Panc1 (cell line): ENCODE results near the gene YWHAG. TPM values are rescaled to one million over a fixed set of nuclear protein-coding genes. Genes with fewer than 3 reads are reported as not detected.

Experiments used
- ATAC-seq: fragments of 200-7000 bp; cut with Tn5 transposase; 2 replicates; pipeline ENCODE4 v1.9.1; 2020; ENCODE audit warnings: mild to moderate bottlenecking, moderate library complexity
- BruUV-seq: library from RNA; stranded (reverse); fragments of 400-500 nt; replicated peaks from 2 replicates; lab custom pipeline; 2021; lab: Mats Ljungman, UMichigan
- CTCF ChIA-PET: fragments of 300-600 bp; sonication (Branson Sonifier 250); formaldehyde crosslinking; loops from one replicate; lab custom pipeline; 2022; ENCODE audit warnings: antibody characterized with exemption; lab: Charles Lee
- POLR2A ChIA-PET: fragments of 300-600 bp; sonication (Branson Sonifier 250); formaldehyde crosslinking; loops from one replicate; lab custom pipeline; 2022; ENCODE audit warnings: antibody characterized with exemption; lab: Charles Lee
- DNase-seq: peaks from one replicate; pipeline ENCODE4 v3.0.0-alpha.2; 2010; ENCODE audit warnings: low read depth, low spot score
- H3K27ac ChIP-seq: 2 replicates; pipeline ENCODE4 v1.5.1; 2011; ENCODE audit warnings: mild to moderate bottlenecking, low read length, inconsistent platforms
- H3K27me3 ChIP-seq: fragments of 200-500 bp; sonication (Bioruptor generic); 2 replicates; pipeline ENCODE4 v1.6.0; 2014; ENCODE audit warnings: low read length, inconsistent platforms; ENCODE audit not compliant: control insufficient read depth, insufficient read depth
- H3K36me3 ChIP-seq: fragments of 200-500 bp; sonication (Bioruptor generic); 2 replicates; pipeline ENCODE4 v1.5.1; 2014; ENCODE audit warnings: inconsistent platforms, mild to moderate bottlenecking, low read length, moderate library complexity; ENCODE audit not compliant: control insufficient read depth, insufficient read depth
- H3K4me1 ChIP-seq: 2 replicates; pipeline ENCODE4 v1.5.1; 2011; ENCODE audit warnings: inconsistent platforms, mild to moderate bottlenecking, low read length, moderate library complexity; ENCODE audit not compliant: control insufficient read depth, insufficient read depth
- H3K4me3 ChIP-seq, 2 experiments: 2 replicates each; pipeline ENCODE4 v1.5.1; 2011 to 2012; ENCODE audit warnings: low read depth in 2 of 2, low read length in 2 of 2, mild to moderate bottlenecking in 2 of 2, inconsistent platforms in 1 of 2, moderate library complexity in 1 of 2
- H3K9me3 ChIP-seq: fragments of 200-500 bp; sonication (Bioruptor generic); 2 replicates; pipeline ENCODE4 v1.5.1; 2014; ENCODE audit warnings: low read depth, mild to moderate bottlenecking, inconsistent platforms, low read length, moderate library complexity; ENCODE audit not compliant: control insufficient read depth, insufficient read depth
- CTCF ChIP-seq: fragments of 450-650 bp; IDR thresholded peaks from 2 replicates; pipeline ENCODE4 v1.5.1; 2017; ENCODE audit warnings: mild to moderate bottlenecking
- POLR2AphosphoS5 ChIP-seq: IDR thresholded peaks from 2 replicates; pipeline ENCODE4 v1.6.1; 2012; ENCODE audit warnings: mild to moderate bottlenecking, low read depth, low read length, moderate library complexity
- REST ChIP-seq, 2 experiments: IDR thresholded peaks; 2 replicates each; pipeline ENCODE4 v1.6.1; 2011 to 2012; ENCODE audit warnings: low read depth in 2 of 2, control low read depth in 1 of 2, low read length in 1 of 2, mild to moderate bottlenecking in 1 of 2, moderate library complexity in 1 of 2; ENCODE audit not compliant: insufficient read depth in 1 of 2
- SIN3A ChIP-seq: IDR thresholded peaks from 2 replicates; pipeline ENCODE4 v1.6.1; 2012; ENCODE audit warnings: low read depth, mild to moderate bottlenecking, low read length, moderate library complexity, borderline replicate concordance; ENCODE audit not compliant: insufficient read depth
- TCF7L2 ChIP-seq: IDR thresholded peaks from 2 replicates; pipeline ENCODE4 v1.6.1; 2011; ENCODE audit warnings: mild to moderate bottlenecking, low read depth, low read length, inconsistent platforms
- in situ Hi-C: cut with HindIII; loops from 2 replicates; pipeline ENCODE4 v1.10.0; 2016; ENCODE audit warnings: low sequenced_read_pairs, low pct_unique_long_range_greater_than_20kb
- intact Hi-C: fragments of 100-400 bp; cut with micrococcal nuclease; formaldehyde crosslinking; loops from one replicate; pipeline ENCODE4 v1.10.0; 2022; ENCODE audit not compliant: unreplicated experiment
- total RNA-seq: library from RNA; stranded (reverse); gene quantifications from one replicate; pipeline ENCODE4 v1.2.1, GENCODE V29; 2021; ENCODE audit not compliant: unreplicated experiment

The YWHAG gene
- total RNA-seq, 1 experiment from 2014 or later = 210 TPM

GRCh38 chr7:76333511-76334101 is 25.2 kb downstream of the YWHAG start:
- intact Hi-C loops = no loop called here
- peaks cover 28% of the 10 kb centered on the region for H3K4me1 ChIP-seq
- H3K36me3 ChIP-seq = peaks cover 22% of the 10 kb centered on the region
- H3K27ac ChIP-seq = no peak overlapping the region
- DNase-seq = no peak
- no peaks in the 10 kb centered on the region for H3K9me3 ChIP-seq
- ATAC-seq = no peak
- H3K27me3 ChIP-seq = no peaks in the 10 kb centered on the region
- in situ Hi-C loops = no loop called here
- ChIA-PET POLR2A (no interaction called here), CTCF (no interaction called here)
- no TSS peak for BruUV-seq
- TF ChIP-seq POLR2AphosphoS5 = no peak
- TF ChIP-seq CTCF = no peak
- no peak for TF ChIP-seq SIN3A
- TF ChIP-seq REST (IDR thresholded peaks at IDR 0.05; ENCODE audit: insufficient read depth in 1 of 2, low read depth in 2 of 2, low read length in 1 of 2) = no peak
- TF ChIP-seq TCF7L2 = no peak
- no peak overlapping the region for H3K4me3 ChIP-seq

- Histone ChIP-seq H3K4me1 (peaks cover 22% of the 10 kb centered on the region), H3K27me3 (no peaks in the 10 kb centered on the region), H3K36me3 (peaks cover 29% of the 10 kb centered on the region), H3K27ac (no peak overlapping the region), H3K4me3 (no peak overlapping the region), H3K9me3 (no peaks in the 10 kb centered on the region)
- DNase-seq (no peak), ATAC-seq (no peak)
- POLR2A ChIA-PET = no interaction called here
- TF ChIP-seq TCF7L2 = no peak
- no peak for TF ChIP-seq POLR2AphosphoS5
- no peak for TF ChIP-seq SIN3A
- TF ChIP-seq REST (IDR thresholded peaks at IDR 0.05; ENCODE audit: insufficient read depth in 1 of 2, low read depth in 2 of 2, low read length in 1 of 2) = no peak
- TF ChIP-seq CTCF = no peak
- CTCF ChIA-PET = no interaction called here
- intact Hi-C loops (no loop called here), in situ Hi-C loops (no loop called here)
- no TSS peak for BruUV-seq
Observed at GRCh38 chr7:76332078-76332477, 26.7 kb downstream of the YWHAG start.
